Measurements from ENCODE around the gene TRPV3.

GRCh38 chr17:3598078-3598477 is 40.5 kb upstream of the TRPV3 start:
- TF ChIP-seq POLR2A (IDR thresholded peaks at IDR 0.05; ENCODE audit: low read length) (no peak), GATA1 (IDR thresholded peaks at IDR 0.05; ENCODE audit: low read depth, low read length) (no peak)
